Neural cell (in vitro differentiated cells): ENCODE measurements around the gene SLC39A13.

Experiments used
- EZH2 ChIP-seq: fragments of 200-600, 300-800 bp; shearing (Covaris generic), sonication (generic); IDR thresholded peaks from 2 replicates; pipeline ENCODE4 v1.6.1; 2014; ENCODE audit warnings: antibody characterized with exemption, low read length, borderline replicate concordance, mild to moderate bottlenecking; ENCODE audit not compliant: insufficient read depth, poor library complexity, severe bottlenecking
- POLR2AphosphoS5 ChIP-seq: IDR thresholded peaks from 2 replicates; pipeline ENCODE4 v1.6.1; 2012
- SMC3 ChIP-seq: fragments of 450-650 bp; conservative IDR thresholded peaks from 2 replicates; pipeline ENCODE4 v1.6.1; 2014; ENCODE audit warnings: antibody characterized with exemption, mild to moderate bottlenecking, moderate library complexity; ENCODE audit not compliant: poor library complexity

GRCh38 chr11:47435687-47436086 is 27.3 kb downstream of the SLC39A13 start:
- TF ChIP-seq SMC3 (no peak), EZH2 (no peak), POLR2AphosphoS5 (no peak)
